Activated naive CD8-positive, alpha-beta T cell treated with anti-CD3 and anti-CD28 coated beads for 36 hours (primary cell): ENCODE data around the gene PLEKHA8. TPM values are rescaled to one million over a fixed set of nuclear protein-coding genes. Genes with fewer than 3 reads are reported as not detected.

Source experiments
- DNase-seq: peaks from one replicate; pipeline ENCODE4 v3.0.0; 2021
- H3K27ac Mint-ChIP-seq: one replicate; pipeline ENCODE4 v1.8.0; 2022; ENCODE audit warnings: mild to moderate bottlenecking, moderate library complexity, mixed read lengths
- H3K27me3 Mint-ChIP-seq: one replicate; pipeline ENCODE4 v1.8.0; 2022; ENCODE audit warnings: mild to moderate bottlenecking, mixed read lengths
- H3K36me3 Mint-ChIP-seq: one replicate; pipeline ENCODE4 v1.8.0; 2021; ENCODE audit warnings: mild to moderate bottlenecking, mixed read lengths
- H3K4me1 Mint-ChIP-seq: one replicate; pipeline ENCODE4 v1.8.0; 2021; ENCODE audit warnings: mixed read lengths
- H3K4me3 Mint-ChIP-seq: one replicate; pipeline ENCODE4 v1.8.0; 2022; ENCODE audit warnings: mild to moderate bottlenecking, moderate library complexity, mixed read lengths
- H3K9me3 Mint-ChIP-seq: one replicate; pipeline ENCODE4 v1.8.0; 2022; ENCODE audit warnings: mixed read lengths
- total RNA-seq, 2 experiments: library from RNA; stranded (reverse); gene quantifications; one replicate each; pipeline ENCODE4 v1.2.3, GENCODE V29; 2021

The PLEKHA8 gene
- total RNA-seq, 2 experiments from 2014 or later, result 11.7 to 13.2 TPM

DNA sequence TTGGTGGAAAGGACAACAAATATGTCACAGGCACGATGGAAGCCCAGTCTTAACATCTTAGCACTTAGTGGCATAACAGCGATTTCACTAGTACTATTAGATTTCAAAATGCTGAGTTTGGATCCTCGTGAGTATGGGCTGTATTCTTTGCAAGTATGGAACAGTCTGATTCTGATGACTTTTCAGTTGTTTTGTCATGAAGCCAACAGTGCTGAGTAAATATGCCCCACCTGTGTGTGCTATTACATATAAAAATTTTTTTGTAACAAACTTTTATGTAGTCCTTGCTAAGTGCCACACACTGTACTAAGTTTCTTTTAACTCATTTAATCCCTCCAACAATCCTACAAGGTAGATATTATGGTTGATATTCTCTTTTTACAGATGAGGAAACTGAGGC, 137.4 kb downstream of the PLEKHA8 start:
- Mint-ChIP-seq H3K36me3 (no peaks in the 10 kb centered on the region), H3K9me3 (no peaks in the 10 kb centered on the region), H3K4me3 (no peak overlapping the region), H3K27ac (no peak overlapping the region), H3K4me1 (peaks cover 22% of the 10 kb centered on the region), H3K27me3 (no peaks in the 10 kb centered on the region)
- no peak for DNase-seq

DNA sequence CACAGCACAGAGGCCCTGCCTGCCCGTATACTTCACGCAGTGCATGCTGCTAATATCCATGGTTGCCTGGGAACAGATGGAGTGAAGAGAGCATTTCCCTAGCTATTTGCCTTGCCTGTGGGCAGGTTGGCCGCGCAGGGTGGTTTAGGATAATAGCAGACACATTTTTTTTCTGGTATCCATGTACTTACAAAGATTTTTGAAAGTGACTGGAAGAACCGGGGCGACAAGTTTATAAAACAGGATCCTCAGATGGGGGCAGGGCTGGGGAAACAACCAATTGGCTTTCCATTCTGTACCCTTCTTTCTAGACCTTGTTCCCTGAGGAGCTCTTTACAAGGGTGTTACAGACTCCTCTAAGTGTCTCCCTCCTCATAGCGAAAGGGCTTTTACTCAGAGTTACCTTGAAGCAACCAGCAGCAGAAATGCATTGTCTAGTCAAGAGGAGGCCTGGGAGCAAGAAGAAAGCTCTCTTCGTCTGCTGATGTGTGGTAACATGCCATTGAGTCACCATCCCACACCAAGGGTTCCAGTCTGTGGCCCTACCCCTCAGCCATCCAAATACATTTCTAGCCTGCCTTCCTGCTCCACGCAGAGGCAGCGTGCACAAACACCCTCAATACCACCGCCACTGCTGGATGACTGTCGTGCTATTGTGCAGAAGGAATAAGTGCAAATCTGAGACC, 138.1 kb downstream of the PLEKHA8 start:
- no peak overlapping the region for H3K27ac Mint-ChIP-seq
- H3K36me3 Mint-ChIP-seq, result no peaks in the 10 kb centered on the region
- H3K4me3 Mint-ChIP-seq, result no peak overlapping the region
- no peak for DNase-seq
- H3K4me1 Mint-ChIP-seq, result peaks cover 22% of the 10 kb centered on the region
- no peaks in the 10 kb centered on the region for H3K27me3 Mint-ChIP-seq
- H3K9me3 Mint-ChIP-seq, result no peaks in the 10 kb centered on the region

DNA sequence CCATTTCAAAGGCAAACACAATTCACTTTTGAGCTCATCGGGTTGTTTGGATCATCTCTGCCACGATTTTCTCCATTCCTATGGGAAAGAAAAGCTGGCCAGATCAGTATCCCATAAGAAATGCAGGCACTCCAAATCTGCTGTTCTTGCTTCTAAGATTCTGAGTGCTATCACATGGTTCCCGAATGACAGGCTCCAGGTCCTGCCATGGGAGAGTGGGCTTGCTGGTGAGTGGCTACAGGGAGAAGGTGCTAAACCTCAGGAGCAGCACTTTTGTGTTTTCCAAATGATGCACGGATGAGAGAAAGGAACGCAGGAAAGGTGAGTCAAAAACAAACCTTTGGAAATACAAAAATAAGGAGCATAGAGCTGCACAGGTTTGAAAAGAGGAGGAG, 138.6 kb downstream of the PLEKHA8 start:
- Mint-ChIP-seq H3K36me3 (no peaks in the 10 kb centered on the region), H3K4me1 (peaks cover 22% of the 10 kb centered on the region), H3K27me3 (no peaks in the 10 kb centered on the region), H3K27ac (no peak overlapping the region), H3K9me3 (no peaks in the 10 kb centered on the region), H3K4me3 (no peak overlapping the region)
- no peak for DNase-seq

DNA sequence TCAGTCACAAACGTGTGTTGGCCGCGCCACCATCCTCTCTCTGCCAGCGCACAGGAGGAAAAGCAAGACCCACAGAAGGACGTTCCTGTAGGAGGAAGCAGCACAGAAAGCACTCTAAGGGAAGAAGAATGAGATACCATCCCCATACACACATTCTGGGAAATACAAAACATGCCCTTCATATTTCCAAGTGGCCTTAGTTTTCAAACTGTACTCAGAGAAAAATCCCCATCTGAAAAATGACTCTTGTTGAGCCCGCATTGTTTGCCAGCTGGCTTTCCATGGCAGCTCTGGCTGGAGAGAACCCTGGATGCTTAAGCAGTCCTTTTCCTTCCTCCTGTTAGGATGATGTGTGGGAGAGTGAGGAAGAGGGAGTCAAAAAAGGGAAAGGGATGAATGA, 139.7 kb downstream of the PLEKHA8 start:
- no peak overlapping the region for H3K27ac Mint-ChIP-seq
- H3K4me1 Mint-ChIP-seq, result peaks cover 13% of the 10 kb centered on the region
- H3K9me3 Mint-ChIP-seq, result no peaks in the 10 kb centered on the region
- no peaks in the 10 kb centered on the region for H3K27me3 Mint-ChIP-seq
- H3K4me3 Mint-ChIP-seq, result no peak overlapping the region
- no peak for DNase-seq
- H3K36me3 Mint-ChIP-seq, result no peaks in the 10 kb centered on the region

DNA sequence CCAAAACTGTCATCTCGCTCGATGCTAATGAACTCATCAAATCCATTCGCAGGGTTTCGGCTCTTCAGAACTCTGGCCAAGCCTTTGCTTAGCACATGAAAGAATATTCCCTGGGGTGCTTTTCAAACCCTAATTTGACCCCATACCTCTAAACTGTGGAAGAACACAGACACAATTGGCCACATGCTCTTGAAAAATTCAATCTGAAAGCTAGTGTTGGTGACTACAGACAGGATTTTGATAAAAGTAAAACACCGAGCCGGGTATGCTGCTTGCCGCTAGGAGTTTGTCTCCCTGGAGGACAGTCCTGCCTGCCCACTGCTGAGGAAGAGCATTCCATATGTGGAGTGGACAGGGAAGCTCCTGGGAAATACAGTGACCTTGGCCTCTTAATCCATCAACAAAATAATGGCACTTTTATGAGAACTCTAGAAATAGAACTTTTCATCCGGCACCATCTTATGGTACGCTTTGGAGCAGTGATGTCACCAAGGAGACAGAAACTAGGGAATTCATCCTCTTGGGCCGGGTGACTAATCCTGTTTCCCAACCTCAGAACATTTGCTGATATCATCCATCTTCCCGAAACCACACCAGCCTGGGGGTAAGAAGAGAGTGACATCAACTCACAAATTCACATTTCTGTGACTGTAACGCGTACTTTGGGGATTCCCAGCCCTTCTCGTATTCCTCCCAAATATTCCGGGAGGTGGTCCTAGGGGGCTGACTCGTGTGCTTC, 140.8 kb downstream of the PLEKHA8 start:
- Mint-ChIP-seq H3K9me3 (no peaks in the 10 kb centered on the region), H3K36me3 (no peaks in the 10 kb centered on the region), H3K4me3 (no peak overlapping the region), H3K4me1 (peaks cover 3% of the 10 kb centered on the region), H3K27ac (no peak overlapping the region), H3K27me3 (no peaks in the 10 kb centered on the region)
- no peak for DNase-seq

DNA sequence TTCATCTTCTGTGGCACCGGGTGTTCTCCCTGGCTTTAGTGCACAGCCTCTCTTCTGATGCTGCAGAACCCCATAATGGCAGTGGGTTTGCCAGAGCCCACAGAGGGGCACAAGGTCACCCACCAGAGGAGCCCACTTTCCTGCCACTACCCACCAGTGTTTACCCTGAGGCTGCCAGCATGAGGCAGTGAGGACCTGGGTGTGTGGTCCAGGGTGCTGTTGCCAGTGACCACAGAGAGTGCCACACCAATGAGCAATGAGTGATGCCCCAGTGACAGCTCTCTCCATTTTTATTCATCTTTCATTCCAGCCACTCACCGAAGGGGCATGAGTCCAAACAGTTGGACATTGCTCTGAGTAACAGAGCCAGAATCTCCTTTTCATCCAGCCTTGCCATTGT, 141.4 kb downstream of the PLEKHA8 start:
- no peaks in the 10 kb centered on the region for H3K9me3 Mint-ChIP-seq
- no peak overlapping the region for H3K4me3 Mint-ChIP-seq
- DNase-seq, result no peak
- no peak overlapping the region for H3K27ac Mint-ChIP-seq
- H3K27me3 Mint-ChIP-seq, result no peaks in the 10 kb centered on the region
- no peaks in the 10 kb centered on the region for H3K36me3 Mint-ChIP-seq
- H3K4me1 Mint-ChIP-seq, result peaks cover under 1% of the 10 kb centered on the region

DNA sequence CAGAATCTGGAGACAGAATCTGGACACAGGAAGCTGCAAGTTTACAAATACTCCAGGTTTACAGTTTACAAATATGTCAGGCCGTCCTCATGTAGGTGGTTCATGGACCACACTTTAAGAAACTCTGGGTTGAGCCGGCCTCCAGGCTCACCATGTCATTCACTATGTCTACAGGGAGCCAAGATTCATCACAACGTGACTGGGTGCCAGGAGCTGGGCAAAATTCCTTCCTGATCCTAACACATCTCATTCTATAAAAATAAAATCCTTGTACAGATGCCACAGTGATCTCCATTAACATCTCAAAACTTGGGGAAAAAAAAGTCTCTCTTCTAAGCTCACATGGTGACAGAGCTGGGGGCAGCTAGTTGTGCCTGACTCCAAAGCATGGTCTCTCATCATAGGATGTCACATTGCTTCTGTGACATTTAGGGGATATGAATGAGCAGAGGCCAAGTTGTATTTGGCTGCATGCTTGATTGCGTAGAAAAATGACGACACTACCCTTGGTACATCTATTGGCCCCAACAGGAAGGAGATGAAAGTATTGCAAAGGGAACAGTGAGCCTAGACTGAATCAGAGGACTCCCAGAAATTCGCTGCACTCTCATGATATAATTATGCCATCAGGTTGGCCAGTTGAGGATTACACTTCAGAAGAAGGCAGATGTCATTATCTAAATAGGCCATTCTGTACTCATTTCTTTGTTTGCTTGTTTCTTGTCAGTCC, 142.4 kb downstream of the PLEKHA8 start:
- Mint-ChIP-seq H3K36me3 (no peaks in the 10 kb centered on the region), H3K4me1 (no peaks in the 10 kb centered on the region), H3K9me3 (no peaks in the 10 kb centered on the region), H3K27me3 (no peaks in the 10 kb centered on the region), H3K4me3 (no peak overlapping the region), H3K27ac (no peak overlapping the region)
- no peak for DNase-seq

DNA sequence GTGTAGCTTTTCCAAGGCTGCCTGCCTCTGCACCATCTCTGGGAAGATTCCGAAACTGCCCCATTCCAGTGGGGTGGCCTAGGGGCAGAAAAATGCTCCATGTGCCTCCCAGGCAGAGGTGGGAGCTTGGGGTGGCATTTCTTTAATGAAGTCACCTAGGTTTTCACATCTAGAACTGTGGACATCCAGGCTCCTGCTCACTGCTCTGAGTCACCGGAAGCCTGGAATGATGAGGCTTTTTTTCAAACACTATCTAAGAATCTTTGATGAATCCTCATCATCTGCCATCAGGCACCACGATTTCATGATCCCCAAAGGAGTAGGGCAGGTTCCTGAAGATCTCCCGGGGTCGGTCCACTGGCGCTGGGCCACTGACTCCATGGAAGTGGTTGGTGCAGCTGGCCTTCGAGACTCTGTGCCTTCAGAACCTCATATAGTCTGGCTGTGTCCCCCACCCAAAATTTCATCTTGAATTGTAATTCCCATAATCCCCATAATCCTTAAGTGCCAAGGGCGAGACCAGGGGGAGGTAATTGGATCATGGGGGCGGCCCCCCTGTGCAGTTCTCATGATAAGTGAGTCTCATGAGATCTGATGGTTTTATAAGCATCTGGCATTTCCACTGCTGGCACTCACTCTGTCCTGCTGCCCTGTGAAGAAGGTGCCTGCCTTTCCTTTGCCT, 143.7 kb downstream of the PLEKHA8 start:
- no peaks in the 10 kb centered on the region for H3K4me1 Mint-ChIP-seq
- no peaks in the 10 kb centered on the region for H3K9me3 Mint-ChIP-seq
- no peak for DNase-seq
- no peak overlapping the region for H3K27ac Mint-ChIP-seq
- H3K36me3 Mint-ChIP-seq, result no peaks in the 10 kb centered on the region
- no peaks in the 10 kb centered on the region for H3K27me3 Mint-ChIP-seq
- H3K4me3 Mint-ChIP-seq, result no peak overlapping the region

DNA sequence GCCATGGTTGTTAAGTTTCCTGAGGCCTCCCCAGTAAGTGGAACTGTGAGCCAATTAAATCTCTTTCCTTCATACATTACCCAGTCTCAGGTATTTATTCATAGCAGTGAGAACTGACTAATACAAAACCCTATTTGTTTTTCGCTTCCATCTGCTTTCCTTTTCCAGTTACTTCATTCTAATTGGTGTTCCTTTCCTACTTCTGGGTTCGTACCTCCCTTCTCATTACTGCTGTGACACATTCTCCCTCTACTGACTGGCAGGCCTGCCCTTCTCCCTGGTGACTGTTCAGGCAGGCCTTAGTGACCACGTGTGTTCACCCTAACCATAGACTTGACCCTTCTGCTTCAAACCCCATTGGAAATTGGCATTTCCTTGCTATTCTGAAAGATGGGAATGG, 144.2 kb downstream of the PLEKHA8 start:
- no peaks in the 10 kb centered on the region for H3K9me3 Mint-ChIP-seq
- H3K27me3 Mint-ChIP-seq, result no peaks in the 10 kb centered on the region
- no peaks in the 10 kb centered on the region for H3K36me3 Mint-ChIP-seq
- H3K4me1 Mint-ChIP-seq, result no peaks in the 10 kb centered on the region
- no peak overlapping the region for H3K27ac Mint-ChIP-seq
- no peak for DNase-seq
- H3K4me3 Mint-ChIP-seq, result no peak overlapping the region

DNA sequence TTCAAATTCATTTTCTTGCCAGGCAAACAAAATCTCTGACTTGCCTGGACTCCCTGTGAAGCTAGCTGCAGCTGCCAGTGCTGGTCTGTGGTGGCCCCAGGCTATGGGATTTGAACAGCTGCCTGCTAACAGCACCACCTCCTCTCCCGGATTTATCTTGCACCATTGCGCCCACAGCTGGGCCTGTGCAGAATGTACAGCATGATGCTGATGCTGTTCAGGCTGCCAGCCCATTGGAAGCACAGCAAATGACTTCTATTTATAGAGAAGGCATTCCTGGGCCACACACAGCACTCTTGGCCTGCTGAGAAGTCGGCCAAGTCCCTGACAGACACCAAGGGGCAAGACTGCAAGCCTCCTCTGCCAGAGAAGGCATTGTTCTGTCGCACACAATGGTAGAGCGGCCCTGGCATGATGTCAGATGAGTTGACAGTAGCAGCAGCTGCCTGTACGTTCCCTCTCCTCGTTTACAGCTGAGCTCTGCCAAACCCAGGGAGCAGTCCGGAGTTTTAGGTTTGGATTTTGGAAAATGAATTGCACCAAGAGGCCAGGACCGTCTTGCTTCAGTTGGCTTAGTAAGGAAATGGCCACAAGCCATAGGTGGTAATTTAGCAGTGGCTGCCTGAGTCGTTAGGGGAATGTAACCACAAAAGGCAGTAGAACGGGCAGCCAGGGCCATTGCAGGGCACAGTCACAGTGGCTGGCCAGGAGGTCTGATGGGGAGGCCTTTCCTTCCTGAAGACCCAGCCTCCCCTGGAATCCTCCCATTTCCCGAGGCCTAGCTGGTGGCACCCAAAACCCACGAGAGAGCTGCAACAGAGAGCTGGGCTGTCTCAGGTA, 145.1 kb downstream of the PLEKHA8 start:
- H3K9me3 Mint-ChIP-seq, result no peaks in the 10 kb centered on the region

DNA sequence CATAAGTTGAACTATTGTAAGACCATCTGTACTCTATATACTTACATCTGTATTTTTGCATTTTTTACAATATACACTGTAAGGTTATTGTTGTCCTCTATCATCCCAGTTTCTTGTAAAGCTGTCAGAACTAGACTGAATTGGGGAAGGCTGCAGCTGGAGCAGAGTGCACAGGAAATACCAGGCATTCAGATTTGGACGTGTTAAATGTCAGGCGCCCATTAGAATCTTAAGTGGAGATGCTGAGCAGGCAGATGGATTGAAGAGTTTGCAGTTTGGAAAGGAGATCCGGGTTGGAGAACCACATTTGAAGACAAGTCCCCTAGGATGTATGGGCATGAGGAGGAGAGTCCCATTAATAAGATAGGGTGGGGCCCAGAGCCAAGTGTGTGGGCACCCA, 147.0 kb downstream of the PLEKHA8 start:
- Mint-ChIP-seq H3K36me3 (no peaks in the 10 kb centered on the region), H3K27ac (no peak overlapping the region), H3K4me1 (peaks cover 6% of the 10 kb centered on the region), H3K9me3 (no peaks in the 10 kb centered on the region), H3K4me3 (no peak overlapping the region), H3K27me3 (no peaks in the 10 kb centered on the region)
- DNase-seq, result no peak

More for the DNA sequence above, 145.1 kb downstream of the PLEKHA8 start:
- Mint-ChIP-seq H3K27ac (no peak overlapping the region), H3K27me3 (no peaks in the 10 kb centered on the region), H3K36me3 (no peaks in the 10 kb centered on the region), H3K4me3 (no peak overlapping the region), H3K4me1 (no peaks in the 10 kb centered on the region)
- DNase-seq, result no peak

DNA sequence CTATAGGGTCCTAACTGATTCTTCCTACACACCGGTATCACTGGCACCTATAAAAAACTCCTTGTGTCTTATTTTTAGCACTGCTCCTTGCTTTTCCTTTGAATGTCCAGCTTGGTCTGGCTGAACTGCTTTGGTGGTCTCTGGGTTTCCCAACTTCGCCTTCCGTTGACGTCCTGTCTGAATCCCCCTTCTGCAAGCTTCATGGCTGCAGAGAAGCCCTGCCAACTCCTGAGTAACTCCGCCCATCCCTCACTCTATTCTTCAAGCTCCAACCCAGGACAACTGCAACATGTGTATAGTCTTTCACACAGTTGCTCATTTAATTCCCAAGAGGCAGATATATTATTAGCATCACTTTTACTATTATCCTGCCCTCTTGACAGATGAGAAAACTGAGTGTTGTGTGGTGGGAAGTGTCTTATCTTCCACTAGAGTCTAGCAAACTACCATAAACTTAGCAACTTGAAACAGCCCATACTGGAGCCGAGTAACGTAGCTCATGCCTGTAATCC, 147.5 kb downstream of the PLEKHA8 start:
- no peak overlapping the region for H3K4me3 Mint-ChIP-seq
- no peaks in the 10 kb centered on the region for H3K9me3 Mint-ChIP-seq
- H3K27ac Mint-ChIP-seq, result no peak overlapping the region
- no peaks in the 10 kb centered on the region for H3K27me3 Mint-ChIP-seq
- peaks cover 6% of the 10 kb centered on the region for H3K4me1 Mint-ChIP-seq
- H3K36me3 Mint-ChIP-seq, result no peaks in the 10 kb centered on the region
- DNase-seq, result no peak

DNA sequence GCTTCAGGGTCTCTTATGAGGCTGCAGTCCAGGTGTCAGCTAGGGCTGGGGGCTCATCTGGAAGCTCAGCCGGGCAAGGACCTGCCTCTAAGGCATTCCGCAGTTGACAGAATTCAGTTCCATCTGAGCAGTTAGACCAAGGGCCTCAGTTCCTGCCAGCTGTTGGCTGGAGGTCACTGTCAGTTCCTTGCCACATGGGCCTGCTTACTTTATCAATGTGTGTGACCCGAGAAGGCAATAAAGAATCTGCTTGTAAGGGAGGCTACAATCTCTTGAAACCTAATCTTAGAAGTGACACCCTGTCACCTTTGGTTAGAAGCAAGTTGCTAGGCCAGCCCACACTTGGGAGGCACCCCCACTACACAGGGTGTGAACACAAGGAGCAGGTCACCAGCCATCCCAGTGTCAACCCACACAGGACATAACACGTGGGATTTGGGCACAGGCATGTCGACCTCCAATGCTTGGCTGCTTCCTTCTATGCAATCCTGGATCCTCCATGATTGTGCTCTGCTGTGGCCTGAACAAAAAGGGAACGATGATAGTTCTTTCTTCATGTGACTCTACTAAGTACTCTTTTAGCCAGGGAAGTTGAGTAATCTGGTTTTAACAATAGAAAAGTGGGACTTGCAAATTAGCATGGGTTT, 148.4 kb downstream of the PLEKHA8 start:
- Mint-ChIP-seq H3K4me3 (no peak overlapping the region), H3K36me3 (no peaks in the 10 kb centered on the region), H3K27ac (no peak overlapping the region), H3K4me1 (peaks cover 6% of the 10 kb centered on the region), H3K27me3 (no peaks in the 10 kb centered on the region), H3K9me3 (no peaks in the 10 kb centered on the region)
- DNase-seq, result no peak

DNA sequence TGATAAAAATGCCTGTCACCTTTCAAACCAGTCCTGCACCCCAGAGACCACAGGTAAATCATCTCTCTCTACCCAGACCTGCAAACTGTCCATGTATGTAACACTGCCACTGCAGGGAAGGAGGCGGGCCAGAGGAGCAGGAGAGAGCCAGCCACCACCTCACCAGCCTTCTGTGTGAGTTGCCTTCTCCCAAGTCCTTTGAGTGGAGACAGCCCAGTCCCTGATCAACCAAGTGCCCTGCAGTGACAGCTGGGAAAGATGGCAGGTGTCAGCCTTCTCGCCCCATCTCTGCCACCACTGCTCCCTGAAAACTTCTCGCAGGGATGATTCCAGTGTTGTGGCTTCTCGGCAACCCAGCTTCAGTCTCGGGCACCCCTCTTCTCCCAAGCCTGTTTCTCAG, 149.0 kb downstream of the PLEKHA8 start:
- peaks cover 6% of the 10 kb centered on the region for H3K4me1 Mint-ChIP-seq
- no peaks in the 10 kb centered on the region for H3K36me3 Mint-ChIP-seq
- no peaks in the 10 kb centered on the region for H3K27me3 Mint-ChIP-seq

More for the DNA sequence above, 149.0 kb downstream of the PLEKHA8 start:
- DNase-seq, result no peak
- no peak overlapping the region for H3K4me3 Mint-ChIP-seq
- no peak overlapping the region for H3K27ac Mint-ChIP-seq
- H3K9me3 Mint-ChIP-seq, result no peaks in the 10 kb centered on the region
